ENCODE measurements around the gene PDE5A. TPM values are rescaled to one million over a fixed set of nuclear protein-coding genes. Genes with fewer than 3 reads are reported as not detected.

PDE5A gene
- total RNA-seq, 1 donor from 2014 or later, result 58.0 TPM

DNA sequence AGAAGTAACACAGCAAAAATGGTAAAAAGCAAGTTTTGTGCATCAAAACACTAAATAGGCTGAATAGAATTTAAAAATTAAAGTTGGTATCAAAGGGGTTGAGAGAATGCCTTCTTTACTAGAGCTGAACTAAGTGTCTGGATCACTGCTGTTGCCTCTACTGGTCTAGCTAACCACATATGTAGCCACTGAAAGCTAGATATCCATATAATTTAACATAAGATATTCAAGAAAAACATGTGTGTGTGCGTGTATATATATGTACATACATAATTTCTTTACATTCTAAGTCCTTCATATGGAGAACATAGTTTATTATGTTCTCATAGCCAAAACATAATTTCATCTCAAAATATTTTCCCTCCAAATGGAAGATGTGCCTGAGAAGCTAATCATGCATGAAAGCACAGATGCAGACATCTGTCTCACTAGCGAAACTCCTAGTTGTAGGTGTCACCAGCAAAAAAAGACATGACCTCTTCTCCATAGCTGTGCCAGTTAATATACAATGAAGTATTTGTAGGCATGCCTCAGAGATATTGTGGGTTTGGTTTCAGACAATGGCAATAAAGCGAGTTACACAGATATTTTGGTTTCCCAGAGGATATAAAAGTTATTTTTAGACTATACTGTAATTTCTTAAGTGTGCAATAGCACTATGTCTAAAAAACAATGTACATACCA lies 47.3 kb downstream of the PDE5A start:
- H3K9me3 ChIP-seq, result no peaks in the 10 kb centered on the region

DNA sequence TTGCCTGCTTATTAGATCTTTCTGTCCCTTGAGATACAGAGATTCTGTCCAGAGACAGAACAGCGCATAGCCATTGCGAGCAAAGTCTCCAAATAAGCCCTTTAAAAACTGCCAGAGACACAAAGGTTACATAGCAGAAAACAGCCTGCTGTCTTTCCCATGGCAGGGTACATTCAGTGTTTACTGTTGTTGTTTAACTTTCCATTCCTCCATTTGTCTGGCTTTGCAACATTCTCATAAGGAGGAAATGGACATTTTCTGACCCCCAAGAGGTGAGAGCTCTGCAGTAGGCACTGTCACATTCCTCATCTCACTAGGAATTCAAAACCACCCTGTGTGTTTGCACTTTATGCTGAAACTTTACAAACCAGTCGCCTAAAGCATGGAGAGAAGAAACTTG lies 48.3 kb downstream of the PDE5A start:
- peak overlapping the region; percentile 36 for H3K27ac ChIP-seq
- no peak for ATAC-seq
- TF ChIP-seq, protein P1, sequence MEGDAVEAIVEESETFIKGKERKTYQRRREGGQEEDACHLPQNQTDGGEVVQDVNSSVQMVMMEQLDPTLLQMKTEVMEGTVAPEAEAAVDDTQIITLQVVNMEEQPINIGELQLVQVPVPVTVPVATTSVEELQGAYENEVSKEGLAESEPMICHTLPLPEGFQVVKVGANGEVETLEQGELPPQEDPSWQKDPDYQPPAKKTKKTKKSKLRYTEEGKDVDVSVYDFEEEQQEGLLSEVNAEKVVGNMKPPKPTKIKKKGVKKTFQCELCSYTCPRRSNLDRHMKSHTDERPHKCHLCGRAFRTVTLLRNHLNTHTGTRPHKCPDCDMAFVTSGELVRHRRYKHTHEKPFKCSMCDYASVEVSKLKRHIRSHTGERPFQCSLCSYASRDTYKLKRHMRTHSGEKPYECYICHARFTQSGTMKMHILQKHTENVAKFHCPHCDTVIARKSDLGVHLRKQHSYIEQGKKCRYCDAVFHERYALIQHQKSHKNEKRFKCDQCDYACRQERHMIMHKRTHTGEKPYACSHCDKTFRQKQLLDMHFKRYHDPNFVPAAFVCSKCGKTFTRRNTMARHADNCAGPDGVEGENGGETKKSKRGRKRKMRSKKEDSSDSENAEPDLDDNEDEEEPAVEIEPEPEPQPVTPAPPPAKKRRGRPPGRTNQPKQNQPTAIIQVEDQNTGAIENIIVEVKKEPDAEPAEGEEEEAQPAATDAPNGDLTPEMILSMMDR (IDR thresholded peaks at IDR 0.05), result no peak
- H3K9me3 ChIP-seq, result no peaks in the 10 kb centered on the region
- no peak for DNase-seq
- H3K4me1 ChIP-seq, result no peaks in the 10 kb centered on the region
- no peak overlapping the region for H3K4me3 ChIP-seq
- intact Hi-C loops (cut with DNase I), result no loop called here
- H3K27me3 ChIP-seq, result no peaks in the 10 kb centered on the region
- H3K36me3 ChIP-seq, result no peaks in the 10 kb centered on the region

More for the DNA sequence above, 47.3 kb downstream of the PDE5A start:
- H3K4me3 ChIP-seq, result no peak overlapping the region
- no peak overlapping the region for H3K27ac ChIP-seq
- H3K36me3 ChIP-seq, result no peaks in the 10 kb centered on the region
- intact Hi-C loops (cut with DNase I), result no loop called here
- TF ChIP-seq, protein P1 (IDR thresholded peaks at IDR 0.05), result no peak
- no peak for ATAC-seq
- H3K4me1 ChIP-seq, result no peaks in the 10 kb centered on the region
- H3K27me3 ChIP-seq, result no peaks in the 10 kb centered on the region
- DNase-seq, result no peak

DNA sequence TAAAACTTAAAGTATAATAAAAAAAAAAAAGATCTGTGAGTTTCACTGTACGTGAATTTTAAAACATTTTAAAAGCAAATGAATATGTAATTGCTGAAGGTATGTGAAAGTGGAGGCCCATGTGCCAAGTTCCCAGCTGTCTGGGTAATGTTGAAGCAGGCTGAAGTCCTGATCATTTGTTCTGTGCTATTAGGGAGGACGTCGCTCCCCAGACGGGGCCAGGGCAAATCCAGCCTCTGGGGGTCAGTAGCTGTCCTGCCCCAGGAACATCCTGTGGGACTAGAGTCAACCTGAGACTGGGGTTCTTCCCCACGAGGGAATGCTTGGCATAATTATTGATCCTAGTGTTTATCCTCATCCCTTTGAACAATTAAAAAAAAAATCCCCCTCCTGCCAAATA lies 48.8 kb downstream of the PDE5A start:
- Histone ChIP-seq H3K27ac (peak overlapping the region; percentile 36), H3K27me3 (no peaks in the 10 kb centered on the region), H3K4me3 (no peak overlapping the region), H3K4me1 (no peaks in the 10 kb centered on the region), H3K9me3 (no peaks in the 10 kb centered on the region), H3K36me3 (no peaks in the 10 kb centered on the region)
- no peak for DNase-seq
- intact Hi-C loops (cut with DNase I), result no loop called here
- peak; percentile 12 for ATAC-seq
- TF ChIP-seq, protein P1 (IDR thresholded peaks at IDR 0.05), result no peak

DNA sequence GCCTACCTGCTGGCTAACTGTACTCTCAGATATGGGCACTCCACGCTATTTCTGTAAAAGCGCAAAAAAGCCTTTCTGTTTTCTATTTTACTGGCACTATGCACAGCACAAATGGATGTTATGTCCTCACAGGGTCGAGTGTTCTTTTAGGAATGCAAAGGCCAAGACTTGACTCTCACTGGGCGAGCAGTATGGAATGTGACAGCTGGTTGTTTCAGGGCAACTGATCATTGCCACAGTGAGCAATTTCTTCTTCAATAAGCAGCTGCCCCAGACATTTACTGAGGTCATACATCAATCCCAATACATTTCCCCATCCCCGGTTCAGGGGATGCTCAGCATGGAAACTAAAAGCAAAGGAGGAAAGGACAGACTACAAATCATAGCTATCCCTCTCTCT lies 58.2 kb downstream of the PDE5A start:
- Histone ChIP-seq H3K4me1 (no peaks in the 10 kb centered on the region), H3K4me3 (no peak overlapping the region), H3K36me3 (no peaks in the 10 kb centered on the region), H3K27me3 (no peaks in the 10 kb centered on the region), H3K27ac (no peak overlapping the region), H3K9me3 (no peaks in the 10 kb centered on the region)
- ATAC-seq (peak; percentile 68), DNase-seq (no peak)
- intact Hi-C loops (cut with DNase I), result no loop called here
- TF ChIP-seq, protein P1 (IDR thresholded peaks at IDR 0.05), result no peak

DNA sequence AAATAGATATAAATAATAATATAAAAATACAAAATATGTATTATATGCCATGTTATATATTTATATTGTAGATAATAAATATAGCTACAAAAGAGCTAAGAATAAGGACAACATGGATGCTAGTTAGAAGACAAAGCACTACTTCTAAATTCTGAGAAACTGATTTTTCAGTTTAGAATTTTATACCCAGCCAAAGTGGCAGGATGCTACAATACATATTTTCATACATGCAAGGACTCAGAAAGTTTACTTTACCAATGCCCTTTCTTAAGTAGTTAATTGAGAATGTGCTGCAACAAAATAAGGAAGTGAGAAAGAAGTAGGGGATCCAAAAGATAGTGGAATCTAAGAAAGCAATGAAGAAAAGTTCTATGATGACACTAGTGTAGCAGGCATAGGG lies 64.5 kb downstream of the PDE5A start:
- Histone ChIP-seq H3K9me3 (peaks cover 11% of the 10 kb centered on the region), H3K27me3 (no peaks in the 10 kb centered on the region), H3K4me1 (no peaks in the 10 kb centered on the region), H3K27ac (no peak overlapping the region), H3K36me3 (peaks cover 4% of the 10 kb centered on the region), H3K4me3 (no peak overlapping the region)
- DNase-seq (no peak), ATAC-seq (no peak)
- intact Hi-C loops (cut with DNase I), result no loop called here
- TF ChIP-seq, protein P1 (IDR thresholded peaks at IDR 0.05), result no peak
